Upper lobe of left lung (tissue), 6 donors: ENCODE data around the gene RRN3. TPM values are rescaled to one million over a fixed set of nuclear protein-coding genes. Genes with fewer than 3 reads are reported as not detected.
"Not testable (repeated sequence)": the region's sequence is repeated elsewhere in the genome, so short reads cannot be mapped to it uniquely, and the experiment has no call there.

ENCODE experiments used
- ATAC-seq, 2 donors: fragments of 200-7000 bp; cut with Tn5 transposase; one replicate each; pipeline ENCODE4 v1.9.1; 2022; ENCODE audit warnings: mild to moderate bottlenecking in 2 of 2, moderate library complexity in 2 of 2; ENCODE audit not compliant: low FRiP score in 2 of 2
- DNase-seq, 2 donors: peaks; one replicate each; pipeline ENCODE4 v3.0.0-alpha.2; 2019 to 2020
- H3K27ac ChIP-seq, 4 donors: fragments of 200-600 bp; sonication (generic); one replicate each; pipeline ENCODE4 v1.5.1; 2016 to 2019
- H3K27me3 ChIP-seq, 4 donors: fragments of 200-600 bp; sonication (generic); one replicate each; pipeline ENCODE4 v1.5.1; 2017 to 2019
- H3K36me3 ChIP-seq, 4 donors: fragments of 200-600 bp; sonication (generic); one replicate each; pipeline ENCODE4 v1.5.1; 2016 to 2019
- H3K4me1 ChIP-seq, 4 donors: fragments of 200-600 bp; sonication (generic); one replicate each; pipeline ENCODE4 v1.5.1; 2018 to 2019
- H3K4me3 ChIP-seq, 4 donors: fragments of 200-600 bp; sonication (generic); one replicate each; pipeline ENCODE4 v1.5.1; 2017 to 2019; ENCODE audit warnings: mild to moderate bottlenecking in 2 of 4, moderate library complexity in 1 of 4
- H3K9me3 ChIP-seq, 4 donors: fragments of 200-600 bp; sonication (generic); one replicate each; pipeline ENCODE4 v1.5.1; 2018 to 2019
- WGBS, 2 donors: methylation state at CpG; one replicate each; pipeline ENCODE4 v1.1.5; 2017 to 2018; 5-methylcytosine and 5-hydroxymethylcytosine counted together
- total RNA-seq, 6 donors: library from RNA; depleted of rRNA in 4 of 6; stranded (reverse); fragments of >200 nt in 4 of 6; gene quantifications; one replicate each; pipeline versions ENCODE4 v1.1.0 to v1.2.1, GENCODE V29; 2016 to 2021
- donor health status: DM: no; HTN: no; CAD: no; lungs with moderate emphysema.
- donor health status: DM: no; HTN: yes; CAD: no; lungs with severe emphysema.

Gene RRN3
- total RNA-seq, 6 donors from 2014 or later, result 13.7 to 23.6 (median 22.3) TPM

GRCh38 chr16:15135483-15136360 is 41.6 kb upstream of the RRN3 start:
- not testable (repeated sequence) for H3K27me3 ChIP-seq, H3K27ac ChIP-seq, H3K4me1 ChIP-seq, H3K9me3 ChIP-seq, H3K4me3 ChIP-seq
- DNase-seq, result peak in 1 of 2 donors; percentile 70
- peaks cover 0 to 17% (median 8%) of the 10 kb centered on the region in 4 donors for H3K36me3 ChIP-seq
- ATAC-seq, result peak; percentile 43 to 68
- WGBS, 2 donors, result 0 to 83% methylated on average over 1 to 23 of the region's 50 CpGs

- not testable (repeated sequence) for DNase-seq, H3K27me3 ChIP-seq, H3K4me1 ChIP-seq, H3K4me3 ChIP-seq, H3K9me3 ChIP-seq, H3K27ac ChIP-seq
- WGBS, 2 donors, result 88 to 100% methylated on average over 6 to 10 of the region's 33 CpGs
- H3K36me3 ChIP-seq, result peaks cover 0 to 24% (median 10%) of the 10 kb centered on the region in 4 donors
- ATAC-seq, result peak; percentile 30 to 35
These were observed 40.8 kb upstream of the RRN3 start for GRCh38 chr16:15134752-15135482.

DNA sequence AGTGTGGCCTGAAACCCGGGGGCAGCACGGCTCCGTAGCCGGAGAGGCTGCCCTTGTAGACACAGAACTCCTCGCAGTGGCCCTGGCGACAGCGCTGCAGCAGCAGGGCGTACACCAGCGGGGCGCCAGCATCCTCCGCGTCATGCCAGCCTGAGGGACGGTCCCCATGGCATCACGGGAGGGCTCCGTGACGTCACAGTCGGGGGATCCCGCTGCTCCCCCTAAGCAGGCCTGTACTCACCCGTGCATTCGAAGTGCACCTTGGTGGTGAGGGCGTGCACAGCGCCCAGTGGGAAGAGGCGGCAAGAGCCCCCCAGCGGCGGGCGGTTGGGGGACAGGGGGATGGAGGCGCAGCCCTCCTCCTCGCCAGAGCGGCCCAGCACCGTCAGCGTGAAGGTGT is 39.5 kb upstream of the RRN3 start:
- H3K9me3 ChIP-seq, ATAC-seq, H3K27ac ChIP-seq, H3K4me3 ChIP-seq, H3K4me1 ChIP-seq, H3K27me3 ChIP-seq: not testable (repeated sequence)
- peaks cover 0 to 29% (median 14%) of the 10 kb centered on the region in 4 donors for H3K36me3 ChIP-seq
- WGBS, 2 donors, result 96 to 100% methylated on average over 4 to 10 of the region's 31 CpGs
- peak in 1 of 2 donors; percentile 68 for DNase-seq

GRCh38 chr16:15132719-15133428 is 38.8 kb upstream of the RRN3 start:
- not testable (repeated sequence) for H3K4me1 ChIP-seq, H3K4me3 ChIP-seq, H3K27ac ChIP-seq, H3K9me3 ChIP-seq, H3K27me3 ChIP-seq, ATAC-seq
- H3K36me3 ChIP-seq, result peaks cover 0 to 32% (median 16%) of the 10 kb centered on the region in 4 donors
- WGBS, 2 donors, result 95% methylated on average over 8 of the region's 41 CpGs; no CpG with 5 or more reads in 1 of the 2 donors
- peak in 1 of 2 donors; percentile 56 for DNase-seq

DNA sequence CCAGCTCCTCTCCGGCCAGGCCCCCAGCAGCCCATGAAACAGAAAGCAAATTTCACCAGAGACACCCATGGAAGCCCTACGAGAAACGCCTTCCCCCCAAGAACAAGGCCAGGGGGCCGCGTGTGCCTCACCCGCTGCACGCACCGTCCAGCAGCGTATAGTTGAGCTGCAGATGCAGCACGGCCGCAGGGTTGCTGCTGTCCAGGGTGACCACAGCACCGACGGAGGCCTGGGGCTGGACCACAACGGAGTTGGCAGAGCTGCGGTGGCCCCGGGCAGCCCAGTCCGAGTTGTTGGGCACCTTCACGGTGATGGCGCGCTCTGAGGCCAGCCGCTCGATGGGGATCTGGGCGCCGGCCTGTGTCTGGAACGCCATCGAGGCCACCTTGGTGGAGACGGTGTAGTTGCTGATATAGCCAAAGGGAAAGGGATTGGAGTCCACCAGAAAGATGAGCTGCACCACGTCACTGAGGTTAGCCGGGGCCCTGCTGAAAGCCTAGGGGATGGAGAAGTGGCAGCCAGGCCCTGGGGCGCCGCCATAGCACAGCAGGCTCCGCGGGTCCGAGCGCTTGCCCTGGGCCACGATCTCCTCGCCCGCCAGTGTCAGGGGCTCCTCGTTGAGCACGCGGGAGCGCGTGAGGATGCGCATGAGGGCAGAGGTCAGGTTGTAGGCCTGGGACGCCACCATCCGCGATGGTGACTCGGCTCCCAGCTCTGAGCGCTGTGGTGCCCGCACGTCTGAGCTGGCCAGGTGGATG is 37.0 kb upstream of the RRN3 start:
- not testable (repeated sequence) for H3K4me3 ChIP-seq, H3K27me3 ChIP-seq, H3K4me1 ChIP-seq, H3K27ac ChIP-seq, H3K9me3 ChIP-seq, ATAC-seq
- 87 to 96% methylated on average over 9 to 24 of the region's 51 CpGs for WGBS, 2 donors
- peaks cover 0 to 44% (median 19%) of the 10 kb centered on the region in 4 donors for H3K36me3 ChIP-seq
- peak in 1 of 2 donors; percentile 65 for DNase-seq

GRCh38 chr16:15130256-15130932 is 36.3 kb upstream of the RRN3 start:
- not testable (repeated sequence) for H3K27me3 ChIP-seq, H3K4me3 ChIP-seq, H3K27ac ChIP-seq, H3K9me3 ChIP-seq, H3K4me1 ChIP-seq, ATAC-seq
- peak in 1 of 2 donors; percentile 80 for DNase-seq
- 92 to 96% methylated on average over 5 to 16 of the region's 37 CpGs for WGBS, 2 donors
- peaks cover 0 to 48% (median 16%) of the 10 kb centered on the region in 4 donors for H3K36me3 ChIP-seq

- not testable (repeated sequence) for ATAC-seq, H3K27ac ChIP-seq, H3K9me3 ChIP-seq, H3K4me3 ChIP-seq, H3K4me1 ChIP-seq, H3K27me3 ChIP-seq
- peak in 1 of 2 donors; percentile 76 for DNase-seq
- H3K36me3 ChIP-seq, result peaks cover 0 to 45% (median 13%) of the 10 kb centered on the region in 4 donors
- WGBS, 2 donors, result 98 to 100% methylated on average over 7 to 10 of the region's 48 CpGs
These were observed 33.8 kb upstream of the RRN3 start for GRCh38 chr16:15127641-15128425.

DNA sequence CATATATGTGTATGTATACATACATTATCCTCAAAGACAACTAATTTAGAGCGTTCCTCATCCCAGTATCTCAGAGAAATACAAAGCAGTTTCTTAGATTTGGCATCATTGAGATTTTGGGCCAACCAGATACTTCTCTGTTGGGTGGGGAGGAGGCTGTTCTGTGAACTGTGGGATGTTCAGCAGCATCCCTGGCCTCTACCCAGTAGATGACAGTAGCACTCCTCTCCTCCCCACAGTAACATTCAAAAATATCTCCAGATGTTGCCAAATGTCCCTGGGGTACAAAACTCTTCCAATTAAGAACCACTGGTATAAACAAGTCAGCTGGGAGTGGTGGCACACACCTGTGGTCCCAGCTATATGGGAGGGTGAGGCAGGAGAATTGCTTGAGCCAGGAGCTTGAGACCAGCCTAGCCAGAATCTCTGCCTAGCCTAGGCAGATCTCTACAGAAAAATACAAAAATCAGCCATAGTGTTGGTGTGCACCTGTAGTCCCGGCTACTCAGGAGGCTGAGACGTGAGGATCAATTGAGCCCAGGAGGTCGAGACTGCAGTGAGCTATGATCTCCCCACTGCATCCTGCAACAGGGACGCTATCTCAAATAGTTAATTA is 6.4 kb upstream of the RRN3 start:
- DNase-seq, result not testable (repeated sequence)
- ATAC-seq, result peak in 1 of 2 donors; percentile 23
- 82 to 84% methylated on average over 5 of the region's 5 CpGs for WGBS, 2 donors

DNA sequence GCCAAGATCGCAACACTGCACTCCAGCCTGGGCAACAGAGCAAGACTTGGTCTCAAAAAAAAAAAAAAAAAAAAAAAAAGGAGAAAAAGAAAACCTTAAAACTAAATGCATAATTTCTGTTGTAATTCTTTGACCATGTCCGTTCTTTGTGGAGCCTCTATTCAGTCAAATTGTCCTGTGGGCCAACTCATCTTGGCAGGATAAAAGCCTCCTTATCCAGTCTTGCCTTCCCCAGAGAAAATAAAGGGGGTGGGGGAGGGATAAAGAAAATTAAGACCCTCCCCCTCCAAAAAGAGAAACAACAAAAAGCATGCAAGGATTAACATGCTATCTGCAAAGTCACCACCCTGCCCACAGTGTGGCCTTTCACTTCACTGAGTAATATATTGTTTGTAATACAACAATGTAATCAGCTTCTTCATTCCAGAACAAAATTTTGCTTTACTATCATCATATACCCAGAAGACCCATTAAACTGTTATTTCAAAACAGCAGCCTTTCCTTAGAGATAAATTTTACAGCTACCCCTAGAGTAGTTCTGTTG is 5.4 kb upstream of the RRN3 start:
- ATAC-seq, H3K9me3 ChIP-seq, H3K36me3 ChIP-seq, H3K4me1 ChIP-seq, H3K27me3 ChIP-seq, H3K27ac ChIP-seq, H3K4me3 ChIP-seq, DNase-seq: not testable (repeated sequence)
- 84 to 90% methylated on average over 2 of the region's 2 CpGs for WGBS, 2 donors

More for the DNA sequence above, 6.4 kb upstream of the RRN3 start:
- not testable (repeated sequence) for H3K4me3 ChIP-seq, H3K27ac ChIP-seq, H3K4me1 ChIP-seq, H3K36me3 ChIP-seq, H3K9me3 ChIP-seq, H3K27me3 ChIP-seq

DNA sequence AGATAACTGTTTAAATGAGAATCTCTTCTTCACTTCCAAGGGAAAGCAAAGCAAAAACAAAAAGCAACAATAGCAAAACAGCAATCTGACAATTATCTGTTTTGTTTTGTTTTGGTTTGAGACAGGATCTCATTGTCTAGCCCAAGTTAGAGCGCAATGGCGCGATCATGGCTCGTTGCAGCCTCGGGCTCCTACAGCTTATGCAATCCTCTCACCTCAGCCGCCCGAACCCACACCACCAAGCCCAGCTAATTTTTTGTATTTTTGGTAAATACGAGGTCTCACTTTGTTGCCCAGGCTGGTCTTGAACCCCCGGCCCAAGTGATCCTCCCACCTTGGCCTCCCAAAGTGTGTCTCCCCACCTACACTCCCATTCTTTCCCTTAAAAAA is 2.5 kb upstream of the RRN3 start:
- DNase-seq, H3K4me3 ChIP-seq, H3K27ac ChIP-seq, H3K36me3 ChIP-seq, H3K9me3 ChIP-seq, ATAC-seq, H3K27me3 ChIP-seq: not testable (repeated sequence)
- WGBS, 2 donors, result 64 to 80% methylated on average over 8 of the region's 9 CpGs
- peaks cover 12 to 19% (median 13%) of the 10 kb centered on the region in 4 donors for H3K4me1 ChIP-seq
